HG02938 (cell line): ENCODE measurements around the gene BCAR3.

Experiments
- ATAC-seq: cut with Tn5 transposase; IDR thresholded peaks from one replicate; pipeline ENCODE4 v1.9.1; 2021; ENCODE audit warnings: mild to moderate bottlenecking, moderate library complexity; ENCODE audit not compliant: unreplicated experiment

The BCAR3 gene

GRCh38 chr1:93516164-93516563 is 165.5 kb downstream of the BCAR3 start:
- ATAC-seq: no peak
